H1 (cell line): Measurements from ENCODE around the gene KLHL36. TPM values are rescaled to one million over a fixed set of nuclear protein-coding genes. Genes with fewer than 3 reads are reported as not detected.

ENCODE experiments used
- CTCF ChIA-PET: fragments of 300-600 bp; sonication (Branson Sonifier 250); formaldehyde crosslinking; loops from one replicate; lab custom pipeline; 2021; ENCODE audit not compliant: partially characterized antibody; lab: Charles Lee
- POLR2A ChIA-PET: fragments of 300-600 bp; sonication (Branson Sonifier 250); formaldehyde crosslinking; loops from one replicate; lab custom pipeline; 2021; ENCODE audit warnings: inconsistent platforms; ENCODE audit not compliant: partially characterized antibody; lab: Charles Lee
- DNase-seq, 2 experiments: peaks; one replicate each; pipeline versions ENCODE4 v3.0.0 to v3.0.0-alpha.2; 2010 to 2022; ENCODE audit warnings: low spot score in 2 of 2, low read depth in 1 of 2, mixed read lengths in 1 of 2
- FAIRE-seq: peaks from 2 replicates; lab custom pipeline; 2011; peaks lifted over from hg19 to GRCh38; lab: Jason Lieb, UNC
- H2AFZ ChIP-seq: 2 replicates; pipeline ENCODE4 v1.8.1; 2012; ENCODE audit warnings: low read length, inconsistent platforms
- H2AK5ac ChIP-seq: 2 replicates; pipeline ENCODE4 v1.6.1; 2013; ENCODE audit warnings: low read depth, low read length
- H2BK120ac ChIP-seq: replicated peaks from 2 replicates; pipeline ENCODE3; 2013; ENCODE audit warnings: low read depth, low read length, inconsistent platforms
- H2BK12ac ChIP-seq: 2 replicates; pipeline ENCODE4 v1.6.1; 2013; ENCODE audit warnings: low read depth, low read length
- H2BK15ac ChIP-seq: 2 replicates; pipeline ENCODE4 v1.6.1; 2013; ENCODE audit warnings: low read length
- H2BK20ac ChIP-seq: 2 replicates; pipeline ENCODE4 v1.6.1; 2013; ENCODE audit warnings: low read length
- H2BK5ac ChIP-seq: 2 replicates; pipeline ENCODE4 v1.6.1; 2013; ENCODE audit warnings: low read depth, low read length
- H3K14ac ChIP-seq: 2 replicates; pipeline ENCODE4 v1.6.1; 2013; ENCODE audit warnings: inconsistent platforms; ENCODE audit not compliant: insufficient read length
- H3K18ac ChIP-seq: 2 replicates; pipeline ENCODE4 v1.6.1; 2013; ENCODE audit warnings: low read length; ENCODE audit errors: extremely low read depth
- H3K23ac ChIP-seq: 2 replicates; pipeline ENCODE4 v1.6.1; 2013; ENCODE audit warnings: inconsistent platforms; ENCODE audit not compliant: insufficient read length
- H3K23me2 ChIP-seq: 2 replicates; pipeline ENCODE4 v1.6.1; 2013; ENCODE audit warnings: low read depth, low read length
- H3K27ac ChIP-seq: 2 replicates; pipeline ENCODE4 v1.6.1; 2011; ENCODE audit warnings: low read depth, low read length, inconsistent platforms
- H3K27me3 ChIP-seq, 4 experiments: replicated peaks in 1 of 4; 1 replicate in 1 of 4; 2 replicates in 3 of 4; pipeline versions ENCODE4 v1.6.1 to v1.8.1; 2011 to 2013; ENCODE audit warnings: low read length in 3 of 4, mild to moderate bottlenecking in 3 of 4, inconsistent platforms in 2 of 4, mixed read lengths in 2 of 4, moderate library complexity in 1 of 4; ENCODE audit not compliant: control insufficient read depth in 3 of 4, insufficient read depth in 3 of 4; ENCODE audit errors: extremely low read depth in 1 of 4
- H3K36me3 ChIP-seq, 4 experiments: 2 replicates each; pipeline versions ENCODE4 v1.6.1 to v1.8.1; 2011 to 2013; ENCODE audit warnings: mild to moderate bottlenecking in 4 of 4, low read length in 3 of 4, moderate library complexity in 2 of 4, control low read depth in 1 of 4, inconsistent platforms in 1 of 4; ENCODE audit not compliant: insufficient read depth in 4 of 4, control insufficient read depth in 2 of 4
- H3K4ac ChIP-seq: replicated peaks from 2 replicates; pipeline ENCODE3; 2013; ENCODE audit warnings: low read length, low read depth, mixed read lengths, inconsistent platforms; ENCODE audit not compliant: insufficient read length
- H3K4me1 ChIP-seq, 4 experiments: replicated peaks in 1 of 4; 1 replicate in 1 of 4; 2 replicates in 3 of 4; pipeline versions ENCODE4 v1.6.1 to v1.8.1; 2011 to 2013; ENCODE audit warnings: low read length in 3 of 4, inconsistent platforms in 2 of 4, mixed read lengths in 1 of 4; ENCODE audit not compliant: insufficient read depth in 4 of 4, control insufficient read depth in 3 of 4
- H3K4me2 ChIP-seq, 2 experiments: 2 replicates each; pipeline versions ENCODE4 v1.6.1 to v1.8.1; 2011 to 2013; ENCODE audit warnings: low read depth in 2 of 2, low read length in 2 of 2, control low read depth in 1 of 2, inconsistent platforms in 1 of 2, mild to moderate bottlenecking in 1 of 2; ENCODE audit not compliant: insufficient read depth in 1 of 2
- H3K4me3 ChIP-seq, 4 experiments: fragments of 200-600, 300-600 bp in 1 of 4; sonication (generic), shearing (Covaris generic), sonication (Bioruptor Twin) in 1 of 4; 2 replicates each; pipeline versions ENCODE4 v1.5.1 to v1.8.1; 2011 to 2016; ENCODE audit warnings: low read length in 4 of 4, low read depth in 3 of 4, control low read depth in 2 of 4, inconsistent platforms in 2 of 4, mild to moderate bottlenecking in 2 of 4, mixed read lengths in 1 of 4, moderate library complexity in 1 of 4; ENCODE audit not compliant: insufficient read depth in 2 of 4; ENCODE audit errors: extremely low read depth in 1 of 4
- H3K56ac ChIP-seq: replicated peaks from 2 replicates; pipeline ENCODE3; 2013; ENCODE audit warnings: low read depth, mild to moderate bottlenecking, mixed read lengths, low read length, inconsistent platforms; ENCODE audit not compliant: insufficient read length
- H3K79me1 ChIP-seq: 2 replicates; pipeline ENCODE4 v1.6.1; 2013; ENCODE audit warnings: low read depth, low read length, control low read depth
- H3K79me2 ChIP-seq, 2 experiments: 2 replicates each; pipeline versions ENCODE4 v1.6.1 to v1.8.1; 2012 to 2013; ENCODE audit warnings: low read length in 2 of 2, mild to moderate bottlenecking in 2 of 2, inconsistent platforms in 1 of 2; ENCODE audit not compliant: insufficient read depth in 2 of 2, control insufficient read depth in 1 of 2
- H3K9ac ChIP-seq, 4 experiments: replicated peaks in 1 of 4; 1 replicate in 1 of 4; 2 replicates in 3 of 4; pipeline versions ENCODE4 v1.6.1 to v1.8.1; 2011 to 2013; ENCODE audit warnings: low read depth in 3 of 4, low read length in 3 of 4, control low read depth in 2 of 4, mild to moderate bottlenecking in 2 of 4, moderate library complexity in 2 of 4, inconsistent platforms in 1 of 4; ENCODE audit errors: extremely low read depth in 1 of 4
- H3K9me3 ChIP-seq, 2 experiments: 2 replicates each; pipeline versions ENCODE4 v1.6.1 to v1.8.1; 2012 to 2013; ENCODE audit warnings: mild to moderate bottlenecking in 2 of 2, moderate library complexity in 2 of 2, control low read depth in 1 of 2, inconsistent platforms in 1 of 2, low read depth in 1 of 2, low read length in 1 of 2, mixed read lengths in 1 of 2; ENCODE audit not compliant: insufficient read depth in 2 of 2
- H4K20me1 ChIP-seq, 2 experiments: replicated peaks in 1 of 2; 2 replicates each; pipeline versions ENCODE3 to v1.8.1; 2011 to 2013; ENCODE audit warnings: inconsistent platforms in 2 of 2, low read length in 2 of 2, mild to moderate bottlenecking in 1 of 2; ENCODE audit not compliant: insufficient read depth in 2 of 2, control insufficient read depth in 1 of 2
- H4K5ac ChIP-seq: 2 replicates; pipeline ENCODE4 v1.6.1; 2013; ENCODE audit warnings: low read length, low read depth, mixed read lengths, inconsistent platforms; ENCODE audit not compliant: insufficient read length
- H4K8ac ChIP-seq: 2 replicates; pipeline ENCODE4 v1.8.0; 2013; ENCODE audit warnings: mild to moderate bottlenecking, moderate library complexity, low read length, inconsistent platforms; ENCODE audit not compliant: insufficient read depth; ENCODE audit errors: extremely low read depth
- H4K91ac ChIP-seq: replicated peaks from 2 replicates; pipeline ENCODE3; 2013; ENCODE audit warnings: low read length, mixed read lengths, inconsistent platforms; ENCODE audit not compliant: insufficient read length
- BACH1 ChIP-seq: IDR thresholded peaks from 2 replicates; pipeline ENCODE4 v1.6.1; 2012; ENCODE audit warnings: low read length, improper control_type of control experiment
- CHD2 ChIP-seq: IDR thresholded peaks from 2 replicates; pipeline ENCODE4 v1.6.1; 2012; ENCODE audit warnings: low read length, improper control_type of control experiment
- KDM4A ChIP-seq: IDR thresholded peaks from one replicate; pipeline ENCODE4 v1.7.1; 2012; ENCODE audit warnings: low read depth, mild to moderate bottlenecking, moderate library complexity, low read length, inconsistent platforms; ENCODE audit not compliant: severe bottlenecking
- SRF ChIP-seq: IDR thresholded peaks from 2 replicates; pipeline ENCODE4 v1.6.1; 2011; ENCODE audit warnings: mild to moderate bottlenecking, low read depth, low read length, moderate library complexity
- WGBS, 2 experiments: shearing (Covaris generic) in 1 of 2; methylation state at CpG; one replicate each; pipeline versions ENCODE4 v1.1.6 to v1.1.7; 2013 to 2015; ENCODE audit warnings: low lambda C conversion rate in 2 of 2, mixed read lengths in 2 of 2, inconsistent platforms in 1 of 2, low coverage in 1 of 2, missing lambda C conversion rate in 1 of 2; ENCODE audit not compliant: insufficient replicate concordance in 2 of 2, insufficient coverage in 1 of 2, insufficient read length in 1 of 2; ENCODE audit errors: extremely low coverage in 1 of 2, missing lambda C conversion rate in 1 of 2; 5-methylcytosine and 5-hydroxymethylcytosine counted together
- polyA plus RNA-seq, 7 experiments: library from polyadenylated mRNA; depleted of rRNA in 3 of 7; stranded (reverse) in 5 of 7; unstranded in 2 of 7; fragments of >200 nt in 5 of 7; fragments of 200-250 nt in 2 of 7; gene quantifications; 1 replicate in 5 of 7; 2 replicates in 1 of 7; 4 replicates in 1 of 7; pipeline versions ENCODE4 v1.2.1 to v1.2.3, GENCODE V29; 2011 to 2013; ENCODE audit warnings: missing spikeins in 2 of 7, mixed read lengths in 2 of 7
- total RNA-seq: library from RNA; stranded (reverse); fragmentation: NEBNext Ultra II Directional; extraction: Animal tissue kit (Norgen Biotek cat#: 25700); gene quantifications from 2 replicates; pipeline ENCODE4 v1.2.1, GENCODE V29; 2021

Gene KLHL36
- total and polyA plus RNA-seq, 2 of the 8 experiments (the other 6 are each of a cell fraction or from before 2014, with no cell fraction given): 22.9 to 33.6 TPM

DNA sequence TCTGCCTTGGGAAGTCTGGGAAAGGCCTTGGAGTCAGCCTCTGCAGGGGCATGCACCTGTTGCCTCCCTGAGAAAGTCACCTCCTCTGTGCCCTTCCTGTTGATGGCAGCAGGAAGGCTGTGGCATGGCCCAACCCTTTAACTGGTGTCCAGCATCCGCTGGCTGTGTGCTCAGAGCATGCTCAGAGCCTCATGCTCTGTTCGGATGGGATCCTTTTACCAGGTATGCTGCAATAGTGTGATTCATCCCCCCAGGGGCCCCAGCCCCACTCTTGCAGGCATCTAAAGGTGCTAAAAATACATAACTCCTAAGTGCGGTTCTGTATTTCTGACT lies 24.9 kb downstream of the KLHL36 start:
- no peak overlapping the region for H2BK5ac ChIP-seq
- H3K56ac ChIP-seq: no peak overlapping the region
- H2BK20ac ChIP-seq: no peak overlapping the region
- H4K91ac ChIP-seq: no peak overlapping the region
- no peak overlapping the region; the same call in 1 of the 2 replicates for H4K8ac ChIP-seq
- no peak overlapping the region for H4K5ac ChIP-seq
- no peak overlapping the region for H2AK5ac ChIP-seq
- no peak overlapping the region for H2BK12ac ChIP-seq
- no peak overlapping the region for H3K9ac ChIP-seq
- H3K4me3 ChIP-seq: no peak overlapping the region
- H4K20me1 ChIP-seq: peaks cover 0 to 3% of the 10 kb centered on the region in 2 experiments
- POLR2A ChIA-PET: interaction anchor here (1.0 to 1.4 kb wide), 2 partner anchors 11 to 28 kb away, joined by 4 to 5 read pairs; no protein-coding TSS in a partner anchor
- 95% methylated on average over 3 of the region's 3 CpGs; no CpG with 5 or more reads in 1 of the 2 experiments for WGBS, 2 experiments
- H3K18ac ChIP-seq: no peak overlapping the region
- no peaks in the 10 kb centered on the region for H3K27me3 ChIP-seq
- FAIRE-seq (no peak), DNase-seq (no peak)
- no peaks in the 10 kb centered on the region for H3K36me3 ChIP-seq
- no peak overlapping the region for H2BK120ac ChIP-seq
- no peak overlapping the region for H2AFZ ChIP-seq
- CTCF ChIA-PET: interaction anchor here (0.6 to 7.8 kb wide), 29 partner anchors 8 to 251 kb away, joined by 3 to 98 read pairs (median 9); partner anchors contain the start of gene MEAK7
- TF ChIP-seq KDM4A (no peak), CHD2 (no peak), SRF (no peak), BACH1 (no peak)
- H3K4ac ChIP-seq: no peak overlapping the region
- no peak overlapping the region for H3K14ac ChIP-seq
- no peak overlapping the region for H3K27ac ChIP-seq
- H3K79me2 ChIP-seq: no peaks in the 10 kb centered on the region
- H3K23me2 ChIP-seq: no peaks in the 10 kb centered on the region
- peaks cover 0 to 9% (median 5%) of the 10 kb centered on the region in 4 experiments; a peak in 5 of 7 replicates for H3K4me1 ChIP-seq
- H2BK15ac ChIP-seq: no peak overlapping the region; the same call in 1 of the 2 replicates
- H3K23ac ChIP-seq: no peak overlapping the region
- no peak overlapping the region for H3K4me2 ChIP-seq
- H3K79me1 ChIP-seq: no peaks in the 10 kb centered on the region
- no peaks in the 10 kb centered on the region for H3K9me3 ChIP-seq
